Esophagus squamous epithelium (tissue), 5 donors: ENCODE data around the gene CEP95. TPM values are rescaled to one million over a fixed set of nuclear protein-coding genes. Genes with fewer than 3 reads are reported as not detected.

Source experiments
- DNase-seq: peaks from one replicate; lab custom pipeline; 2025; lab: John Stamatoyannopoulos, UW
- H3K27ac ChIP-seq, 4 donors: fragments of 200-600 bp; sonication (generic); one replicate each; pipeline ENCODE4 v1.5.1; 2016 to 2019; ENCODE audit warnings: mild to moderate bottlenecking in 1 of 4
- H3K27me3 ChIP-seq, 4 donors: fragments of 200-600 bp; sonication (generic); 1 replicate in 3 of 4; 2 replicates in 1 of 4; pipeline versions ENCODE4 v1.5.1 to v1.6.0; 2017 to 2021; ENCODE audit warnings: antibody characterized with exemption in 1 of 4
- H3K36me3 ChIP-seq, 3 donors: fragments of 200-600 bp; sonication (generic); one replicate each; pipeline ENCODE4 v1.5.1; 2016 to 2019
- H3K4me1 ChIP-seq, 3 donors: fragments of 200-600 bp; sonication (generic); one replicate each; pipeline ENCODE4 v1.5.1; 2017 to 2019
- H3K4me3 ChIP-seq, 4 donors: fragments of 200-600 bp; sonication (generic); 1 replicate in 3 of 4; 2 replicates in 1 of 4; pipeline ENCODE4 v1.5.1; 2016 to 2019; ENCODE audit warnings: mild to moderate bottlenecking in 2 of 4, moderate library complexity in 1 of 4
- H3K9me3 ChIP-seq, 3 donors: fragments of 200-600 bp; sonication (generic); one replicate each; pipeline ENCODE4 v1.5.1; 2016 to 2019
- POLR2A ChIP-seq, 4 donors: fragments of 450-650 bp; IDR thresholded peaks; one replicate each; pipeline ENCODE4 v1.6.1; 2017; ENCODE audit warnings: antibody characterized with exemption in 4 of 4, mild to moderate bottlenecking in 4 of 4, moderate library complexity in 3 of 4
- WGBS, 2 donors: methylation state at CpG; one replicate each; pipeline ENCODE4 v1.1.5; 2018; 5-methylcytosine and 5-hydroxymethylcytosine counted together
- intact Hi-C: fragments of 100-400 bp; cut with DNase I; formaldehyde crosslinking; loops from one replicate; pipeline ENCODE4 v1.15.0; 2022
- total RNA-seq, 4 donors: library from RNA; depleted of rRNA; stranded (reverse); fragments of >200 nt; gene quantifications; one replicate each; pipeline ENCODE4 v1.1.0, GENCODE V29; 2016
- TF ChIP-seq, protein P1 (sequence below), 6 experiments: fragments of 450-650 bp in 4 of 6; fragments of 200-600 bp in 2 of 6; sonication (generic) in 2 of 6; IDR thresholded peaks; one replicate each; pipeline ENCODE4 v1.5.1; 2016 to 2019; ENCODE audit warnings: antibody characterized with exemption in 6 of 6, mild to moderate bottlenecking in 4 of 6, moderate library complexity in 4 of 6
- donor health status: DM: yes; HTN: yes; CAD: no.

The CEP95 gene
- total RNA-seq, 4 donors from 2014 or later, result 10.3 to 44.1 (median 23.6) TPM

DNA sequence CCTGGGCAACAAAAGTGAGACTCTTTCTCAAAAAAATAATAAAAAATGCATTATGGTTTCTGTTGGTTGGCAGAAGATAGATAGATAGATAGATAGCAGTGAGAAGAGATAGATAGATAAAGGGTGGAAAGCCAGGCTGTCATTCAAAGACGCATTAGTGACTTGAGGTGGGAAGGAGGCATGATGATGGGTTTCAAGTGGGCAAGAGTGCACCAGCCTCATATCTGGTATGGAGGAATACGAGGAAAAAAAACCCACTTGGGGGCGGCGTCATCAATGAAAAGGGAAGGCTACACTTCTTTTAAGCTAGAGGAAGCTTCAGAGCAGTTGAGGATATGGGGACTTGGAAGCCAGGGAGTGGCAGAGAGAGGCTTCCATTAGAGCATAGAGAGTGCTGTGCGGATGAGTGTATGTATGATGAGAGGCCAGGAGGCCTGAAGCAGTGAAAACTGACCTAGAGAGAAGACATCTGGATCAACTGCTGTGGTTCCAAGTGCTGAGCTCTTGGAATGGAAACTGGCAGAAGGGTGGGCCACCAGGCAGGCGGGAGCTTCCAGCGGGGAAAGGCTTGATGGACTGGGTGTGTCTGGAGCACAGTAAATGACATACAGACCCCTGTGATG, 31.8 kb downstream of the CEP95 start:
- no peak for DNase-seq
- Histone ChIP-seq H3K9me3 (no peaks in the 10 kb centered on the region), H3K4me1 (no peaks in the 10 kb centered on the region), H3K4me3 (no peak overlapping the region), H3K27me3 (no peaks in the 10 kb centered on the region), H3K27ac (no peak overlapping the region), H3K36me3 (peaks cover 0 to 94% (median 21%) of the 10 kb centered on the region in 3 donors)
- intact Hi-C loops, result no loop called here
- TF ChIP-seq POLR2A (IDR thresholded peaks at IDR 0.05), result no peak
- TF ChIP-seq, protein P1, sequence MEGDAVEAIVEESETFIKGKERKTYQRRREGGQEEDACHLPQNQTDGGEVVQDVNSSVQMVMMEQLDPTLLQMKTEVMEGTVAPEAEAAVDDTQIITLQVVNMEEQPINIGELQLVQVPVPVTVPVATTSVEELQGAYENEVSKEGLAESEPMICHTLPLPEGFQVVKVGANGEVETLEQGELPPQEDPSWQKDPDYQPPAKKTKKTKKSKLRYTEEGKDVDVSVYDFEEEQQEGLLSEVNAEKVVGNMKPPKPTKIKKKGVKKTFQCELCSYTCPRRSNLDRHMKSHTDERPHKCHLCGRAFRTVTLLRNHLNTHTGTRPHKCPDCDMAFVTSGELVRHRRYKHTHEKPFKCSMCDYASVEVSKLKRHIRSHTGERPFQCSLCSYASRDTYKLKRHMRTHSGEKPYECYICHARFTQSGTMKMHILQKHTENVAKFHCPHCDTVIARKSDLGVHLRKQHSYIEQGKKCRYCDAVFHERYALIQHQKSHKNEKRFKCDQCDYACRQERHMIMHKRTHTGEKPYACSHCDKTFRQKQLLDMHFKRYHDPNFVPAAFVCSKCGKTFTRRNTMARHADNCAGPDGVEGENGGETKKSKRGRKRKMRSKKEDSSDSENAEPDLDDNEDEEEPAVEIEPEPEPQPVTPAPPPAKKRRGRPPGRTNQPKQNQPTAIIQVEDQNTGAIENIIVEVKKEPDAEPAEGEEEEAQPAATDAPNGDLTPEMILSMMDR (IDR thresholded peaks at IDR 0.05), result no peak
- WGBS, 2 donors, result 83 to 87% methylated on average over 7 of the region's 7 CpGs

DNA sequence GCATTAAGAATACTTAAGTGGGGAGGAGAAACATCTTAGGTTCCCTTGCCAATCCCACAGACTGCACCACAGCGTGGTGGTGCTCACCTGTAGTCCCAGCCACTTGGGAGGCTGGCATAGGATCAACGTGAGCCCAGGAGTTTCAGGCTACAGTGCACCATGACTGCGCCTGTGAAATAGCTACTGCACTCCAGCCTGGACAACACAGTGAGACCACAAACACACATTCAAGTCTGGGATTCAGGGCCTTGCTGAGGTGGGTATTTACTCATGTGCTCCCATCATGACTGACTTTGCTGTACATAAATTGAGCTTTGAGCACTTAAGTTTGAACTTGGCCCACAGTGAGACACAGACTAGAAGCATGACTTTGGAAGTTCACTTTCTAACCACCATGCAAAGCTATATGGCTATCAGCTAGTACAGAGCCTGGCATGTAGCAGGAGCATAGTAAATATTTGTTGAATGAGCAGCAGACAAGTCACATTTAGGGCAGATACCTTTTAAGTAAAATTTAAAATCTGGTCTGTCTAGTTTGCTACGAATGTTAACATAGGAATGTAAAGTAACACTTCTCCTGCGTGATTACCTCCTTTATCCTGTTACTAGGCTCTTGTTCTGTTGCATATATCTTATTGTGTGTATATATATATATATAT, 33.5 kb downstream of the CEP95 start:
- no peaks in the 10 kb centered on the region for H3K9me3 ChIP-seq
- H3K4me1 ChIP-seq, result no peaks in the 10 kb centered on the region
- 80 to 88% methylated on average over 3 to 4 of the region's 5 CpGs for WGBS, 2 donors
- H3K27me3 ChIP-seq, result no peaks in the 10 kb centered on the region
- H3K27ac ChIP-seq, result no peak overlapping the region
- H3K4me3 ChIP-seq, result no peak overlapping the region
- TF ChIP-seq, protein P1 (IDR thresholded peaks at IDR 0.05), result no peak
- TF ChIP-seq POLR2A (IDR thresholded peaks at IDR 0.05), result no peak
- H3K36me3 ChIP-seq, result peaks cover 0 to 94% (median 18%) of the 10 kb centered on the region in 3 donors
- intact Hi-C loops, result no loop called here
- no peak for DNase-seq

DNA sequence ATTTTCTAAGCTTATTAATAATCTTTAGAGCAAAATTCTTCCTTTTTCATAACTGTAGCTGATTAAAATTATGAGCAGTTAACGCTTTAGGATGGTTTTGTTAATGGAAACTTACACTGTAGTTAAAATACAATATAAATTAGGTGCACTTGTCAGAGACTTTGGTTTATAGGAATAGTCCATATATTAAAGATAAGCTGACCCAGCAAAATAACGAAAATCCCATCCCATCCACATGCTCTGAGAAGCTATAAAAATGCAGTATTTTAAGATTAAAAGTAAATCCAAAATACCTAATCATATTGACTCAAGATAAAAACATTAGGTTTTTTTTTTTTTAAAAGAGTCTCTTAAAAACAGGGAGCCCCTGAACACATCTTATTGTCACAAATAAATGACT, 38.0 kb downstream of the CEP95 start:
- H3K9me3 ChIP-seq, result no peaks in the 10 kb centered on the region
- no peak overlapping the region for H3K27ac ChIP-seq
- intact Hi-C loops, result no loop called here
- no peak for DNase-seq
- H3K36me3 ChIP-seq, result peaks cover 0 to 90% (median 14%) of the 10 kb centered on the region in 3 donors
- 91 to 95% methylated on average over 2 of the region's 2 CpGs for WGBS, 2 donors
- H3K27me3 ChIP-seq, result no peaks in the 10 kb centered on the region
- H3K4me1 ChIP-seq, result no peaks in the 10 kb centered on the region
- TF ChIP-seq, protein P1 (IDR thresholded peaks at IDR 0.05), result no peak
- TF ChIP-seq POLR2A (IDR thresholded peaks at IDR 0.05), result no peak
- no peak overlapping the region for H3K4me3 ChIP-seq

DNA sequence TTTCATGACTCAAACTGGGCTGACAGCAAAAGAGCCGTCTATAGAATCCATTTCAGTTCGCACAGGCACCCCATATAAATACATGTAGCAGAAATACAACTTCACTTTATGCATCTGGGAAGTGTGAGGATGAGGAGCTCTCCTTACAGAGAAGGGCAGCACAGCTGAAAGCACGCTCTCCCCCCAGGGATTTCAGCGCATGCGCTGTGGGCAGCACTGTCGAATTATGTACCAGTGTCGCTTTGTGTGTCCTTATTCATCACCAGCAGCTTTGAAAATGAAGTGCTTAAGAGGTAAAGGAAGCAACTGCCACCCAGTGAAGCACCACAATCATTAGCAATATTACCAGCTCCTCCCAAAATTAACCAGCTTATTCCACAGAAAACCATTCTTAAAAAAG, 39.9 kb downstream of the CEP95 start:
- no peak for DNase-seq
- TF ChIP-seq, protein P1 (IDR thresholded peaks at IDR 0.05), result no peak
- TF ChIP-seq POLR2A (IDR thresholded peaks at IDR 0.05), result no peak
- H3K4me3 ChIP-seq, result no peak overlapping the region
- no peaks in the 10 kb centered on the region for H3K9me3 ChIP-seq
- no peak overlapping the region for H3K27ac ChIP-seq
- no peaks in the 10 kb centered on the region for H3K4me1 ChIP-seq
- intact Hi-C loops, result no loop called here
- no peaks in the 10 kb centered on the region for H3K27me3 ChIP-seq
- WGBS, 2 donors, result 88 to 92% methylated on average over 7 of the region's 7 CpGs
- H3K36me3 ChIP-seq, result peaks cover 0 to 92% (median 14%) of the 10 kb centered on the region in 3 donors

DNA sequence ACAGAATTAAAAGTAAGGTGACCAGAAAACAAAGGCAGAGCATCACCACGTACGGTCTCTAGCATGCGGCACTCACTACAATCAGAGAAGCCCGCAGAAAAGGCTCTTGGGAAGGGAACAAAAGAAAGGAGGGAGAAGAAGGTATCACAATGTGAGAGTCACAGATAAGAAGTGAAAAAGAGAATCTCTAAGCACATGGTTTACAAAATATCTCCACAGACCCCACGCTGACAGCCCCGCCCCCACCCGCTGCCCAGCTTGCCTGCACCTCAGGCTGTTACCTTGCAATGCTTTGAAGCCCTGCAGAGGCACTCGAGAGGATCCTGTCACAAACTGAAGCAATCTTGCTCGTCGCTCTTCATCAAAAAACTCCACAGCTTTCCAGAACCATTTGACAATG, 40.5 kb downstream of the CEP95 start:
- Histone ChIP-seq H3K9me3 (no peaks in the 10 kb centered on the region), H3K4me3 (no peak overlapping the region), H3K27ac (no peak overlapping the region), H3K4me1 (no peaks in the 10 kb centered on the region), H3K36me3 (peaks cover 0 to 92% (median 14%) of the 10 kb centered on the region in 3 donors), H3K27me3 (no peaks in the 10 kb centered on the region)
- 84 to 85% methylated on average over 10 of the region's 10 CpGs for WGBS, 2 donors
- no peak for DNase-seq
- intact Hi-C loops, result no loop called here
- no peak for TF ChIP-seq POLR2A (IDR thresholded peaks at IDR 0.05)
- TF ChIP-seq, protein P1 (IDR thresholded peaks at IDR 0.05), result no peak
